Measurements from ENCODE around the gene TBC1D22A. TPM values are rescaled to one million over a fixed set of nuclear protein-coding genes. Genes with fewer than 3 reads are reported as not detected.

The TBC1D22A gene
- total RNA-seq, 1 donor from 2014 or later = 10.6 TPM

GRCh38 chr22:46796566-46797195 lies 34.2 kb downstream of the TBC1D22A start:
- no peak overlapping the region for H3K9ac ChIP-seq
- TF ChIP-seq EZH2phosphoT487 (IDR thresholded peaks at IDR 0.05) (no peak), EZH2 (IDR thresholded peaks at IDR 0.05) (no peak)
- TF ChIP-seq, protein P1, sequence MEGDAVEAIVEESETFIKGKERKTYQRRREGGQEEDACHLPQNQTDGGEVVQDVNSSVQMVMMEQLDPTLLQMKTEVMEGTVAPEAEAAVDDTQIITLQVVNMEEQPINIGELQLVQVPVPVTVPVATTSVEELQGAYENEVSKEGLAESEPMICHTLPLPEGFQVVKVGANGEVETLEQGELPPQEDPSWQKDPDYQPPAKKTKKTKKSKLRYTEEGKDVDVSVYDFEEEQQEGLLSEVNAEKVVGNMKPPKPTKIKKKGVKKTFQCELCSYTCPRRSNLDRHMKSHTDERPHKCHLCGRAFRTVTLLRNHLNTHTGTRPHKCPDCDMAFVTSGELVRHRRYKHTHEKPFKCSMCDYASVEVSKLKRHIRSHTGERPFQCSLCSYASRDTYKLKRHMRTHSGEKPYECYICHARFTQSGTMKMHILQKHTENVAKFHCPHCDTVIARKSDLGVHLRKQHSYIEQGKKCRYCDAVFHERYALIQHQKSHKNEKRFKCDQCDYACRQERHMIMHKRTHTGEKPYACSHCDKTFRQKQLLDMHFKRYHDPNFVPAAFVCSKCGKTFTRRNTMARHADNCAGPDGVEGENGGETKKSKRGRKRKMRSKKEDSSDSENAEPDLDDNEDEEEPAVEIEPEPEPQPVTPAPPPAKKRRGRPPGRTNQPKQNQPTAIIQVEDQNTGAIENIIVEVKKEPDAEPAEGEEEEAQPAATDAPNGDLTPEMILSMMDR (IDR thresholded peaks at IDR 0.05) = no peak
- H3K27ac Mint-ChIP-seq = no peak overlapping the region

GRCh38 chr22:46797355-46797754 lies 34.9 kb downstream of the TBC1D22A start:
- H3K9me3 Mint-ChIP-seq = no peaks in the 10 kb centered on the region
- H4K20me1 ChIP-seq (ENCODE audit: low read depth) = peaks cover 5% of the 10 kb centered on the region
- H3K4me3 Mint-ChIP-seq = no peak overlapping the region
- DNase-seq (ENCODE audit: low spot score) = no peak
- H3K4me1 ChIP-seq = no peaks in the 10 kb centered on the region
- H3K27me3 Mint-ChIP-seq (ENCODE audit: insufficient read depth, low read depth) = peaks cover 6% of the 10 kb centered on the region
- H3K9ac ChIP-seq = no peak overlapping the region
- no peaks in the 10 kb centered on the region for H3K36me3 ChIP-seq
- H3K27ac ChIP-seq = no peak overlapping the region
- H3K27me3 ChIP-seq = no peaks in the 10 kb centered on the region
- no peak overlapping the region for H3K4me2 ChIP-seq
- H2AFZ ChIP-seq (replicated peaks) = no peak overlapping the region
- H3K79me2 ChIP-seq (ENCODE audit: low read depth) = no peaks in the 10 kb centered on the region
- no peak overlapping the region for H3K27ac Mint-ChIP-seq
- no peaks in the 10 kb centered on the region for H3F3A ChIP-seq (ENCODE audit: low read depth)
- H3K4me3 ChIP-seq = no peak overlapping the region
- peaks cover 16% of the 10 kb centered on the region for H3K36me3 Mint-ChIP-seq
- no peaks in the 10 kb centered on the region for H3K9me3 ChIP-seq (ENCODE audit: low read depth)
- no peak for TF ChIP-seq EZH2phosphoT487 (IDR thresholded peaks at IDR 0.05)
- no peak for TF ChIP-seq EZH2 (IDR thresholded peaks at IDR 0.05)
- TF ChIP-seq, protein P1 (IDR thresholded peaks at IDR 0.05) = no peak
- peaks cover 6% of the 10 kb centered on the region for H3K4me1 Mint-ChIP-seq

More at GRCh38 chr22:46796566-46797195, 34.2 kb downstream of the TBC1D22A start:
- H3K4me1 ChIP-seq = no peaks in the 10 kb centered on the region
- no peaks in the 10 kb centered on the region for H3K36me3 ChIP-seq
- no peaks in the 10 kb centered on the region for H3F3A ChIP-seq (ENCODE audit: low read depth)
- H3K79me2 ChIP-seq (ENCODE audit: low read depth) = no peaks in the 10 kb centered on the region
- peaks cover 9% of the 10 kb centered on the region for H3K36me3 Mint-ChIP-seq
- no peaks in the 10 kb centered on the region for H3K9me3 ChIP-seq (ENCODE audit: low read depth)
- peaks cover 6% of the 10 kb centered on the region for H3K4me1 Mint-ChIP-seq
- no peak overlapping the region for H3K4me2 ChIP-seq
- H2AFZ ChIP-seq (replicated peaks) = no peak overlapping the region
- H3K4me3 ChIP-seq = no peak overlapping the region
- no peak overlapping the region for H3K27ac ChIP-seq
- no peak for DNase-seq (ENCODE audit: low spot score)
- H3K27me3 ChIP-seq = no peaks in the 10 kb centered on the region
- peaks cover 6% of the 10 kb centered on the region for H3K27me3 Mint-ChIP-seq (ENCODE audit: insufficient read depth, low read depth)
- no peak overlapping the region for H3K4me3 Mint-ChIP-seq
- H3K9me3 Mint-ChIP-seq = no peaks in the 10 kb centered on the region
- H4K20me1 ChIP-seq (ENCODE audit: low read depth) = peaks cover 5% of the 10 kb centered on the region

DNA sequence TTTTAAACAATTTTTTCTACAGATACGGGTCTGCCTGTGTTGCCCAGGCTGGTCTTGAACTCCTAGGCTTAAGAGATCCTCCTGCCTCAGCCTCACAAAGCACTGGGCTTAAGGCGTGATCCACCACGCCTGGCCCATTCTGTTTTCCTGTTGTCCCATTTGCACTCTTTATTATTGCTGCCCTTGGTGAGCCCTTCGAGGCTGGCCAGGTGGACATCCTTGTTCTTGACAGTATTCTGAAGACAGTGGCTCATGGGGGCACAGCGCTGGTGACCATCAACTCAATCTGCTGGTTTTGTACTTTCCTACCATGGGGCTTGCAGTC lies 35.6 kb downstream of the TBC1D22A start:
- Mint-ChIP-seq H3K27me3 (ENCODE audit: insufficient read depth, low read depth) (peaks cover 6% of the 10 kb centered on the region), H3K9me3 (no peaks in the 10 kb centered on the region), H3K27ac (no peak overlapping the region), H3K4me3 (no peak overlapping the region), H3K4me1 (peaks cover 6% of the 10 kb centered on the region), H3K36me3 (peaks cover 16% of the 10 kb centered on the region)
- no peak overlapping the region for H3K27ac ChIP-seq
- TF ChIP-seq EZH2 (IDR thresholded peaks at IDR 0.05) (no peak), EZH2phosphoT487 (IDR thresholded peaks at IDR 0.05) (no peak)
- TF ChIP-seq, protein P1 (IDR thresholded peaks at IDR 0.05) = no peak
- H3K4me1 ChIP-seq = no peaks in the 10 kb centered on the region
- H3K9ac ChIP-seq = no peak overlapping the region
- no peak overlapping the region for H3K4me2 ChIP-seq
- H3K9me3 ChIP-seq (ENCODE audit: low read depth) = no peaks in the 10 kb centered on the region
- H3K27me3 ChIP-seq = no peaks in the 10 kb centered on the region
- no peaks in the 10 kb centered on the region for H3K79me2 ChIP-seq (ENCODE audit: low read depth)
- no peak for DNase-seq (ENCODE audit: low spot score)
- no peaks in the 10 kb centered on the region for H3F3A ChIP-seq (ENCODE audit: low read depth)
- H4K20me1 ChIP-seq (ENCODE audit: low read depth) = peaks cover 5% of the 10 kb centered on the region
- no peaks in the 10 kb centered on the region for H3K36me3 ChIP-seq
- no peak overlapping the region for H3K4me3 ChIP-seq
- H2AFZ ChIP-seq (replicated peaks) = no peak overlapping the region

Data from neural progenitor cell (in vitro differentiated cells).